Measurements from ENCODE around the gene ANKRD61.
"Not testable (repeated sequence)": the region's sequence is repeated elsewhere in the genome, so short reads cannot be mapped to it uniquely, and the experiment has no call there.

The ANKRD61 gene

DNA sequence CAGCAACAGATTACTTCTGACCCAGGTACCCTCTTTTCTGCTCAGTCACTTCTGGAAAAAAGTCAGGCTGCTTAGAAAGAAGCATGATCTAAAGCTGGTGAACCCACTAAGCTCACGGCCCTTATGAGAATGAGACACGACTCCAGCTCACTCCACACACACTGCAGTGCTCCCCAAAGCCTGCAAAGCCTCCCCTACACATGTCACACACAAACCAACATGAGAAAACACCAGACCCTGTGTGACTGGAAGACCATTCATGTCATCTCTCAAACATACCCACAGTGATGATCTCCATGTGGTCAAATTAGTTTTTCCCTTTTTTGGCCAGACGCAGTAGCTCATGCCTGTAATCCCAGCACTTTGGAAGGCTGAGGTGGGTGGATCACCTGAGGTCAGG is 391 bp downstream of the ANKRD61 start:
- no peak for DNase-seq (ENCODE audit: low read depth in 1 of 2, low spot score in 1 of 2)

DNA sequence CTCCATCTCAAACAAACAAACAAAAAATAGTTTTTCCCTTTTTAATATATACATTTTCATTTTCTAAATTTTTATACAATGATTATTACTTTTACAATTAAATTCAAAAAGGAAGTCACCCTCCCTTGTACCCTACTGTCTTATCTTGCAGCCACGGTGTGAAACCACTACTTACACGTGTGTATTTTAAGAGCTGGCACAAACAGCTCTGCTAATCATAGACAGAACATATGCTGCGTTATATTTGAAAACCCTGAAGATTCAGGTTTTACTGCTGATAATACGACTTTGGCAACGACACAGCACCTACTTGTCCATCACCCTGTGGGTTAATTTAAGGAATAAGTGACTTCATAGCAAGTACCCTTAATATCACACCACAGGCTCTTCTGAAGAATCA is 991 bp downstream of the ANKRD61 start:
- DNase-seq (ENCODE audit: low read depth in 1 of 2, low spot score in 1 of 2) = no peak

DNA sequence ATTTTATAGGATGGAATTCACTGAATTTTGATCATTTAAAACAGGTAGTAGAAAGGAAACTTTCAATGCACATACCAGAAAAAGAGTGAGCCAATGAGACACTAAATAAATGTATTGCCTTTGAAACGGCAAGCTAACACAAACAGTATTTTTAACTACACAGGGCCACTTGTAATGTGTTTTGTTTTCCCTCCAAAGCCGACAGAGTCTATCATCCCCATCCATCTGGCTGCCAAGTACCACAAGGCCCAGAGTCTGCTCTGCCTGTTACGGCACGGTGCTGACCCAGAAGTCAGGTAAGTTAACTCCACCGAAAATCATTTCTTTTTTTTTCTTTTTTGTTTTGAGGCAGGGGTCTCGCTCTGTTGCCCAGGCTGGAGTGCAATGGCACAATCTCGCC is 1.5 kb downstream of the ANKRD61 start:
- no peak for DNase-seq (ENCODE audit: low read depth in 1 of 2, low spot score in 1 of 2)

DNA sequence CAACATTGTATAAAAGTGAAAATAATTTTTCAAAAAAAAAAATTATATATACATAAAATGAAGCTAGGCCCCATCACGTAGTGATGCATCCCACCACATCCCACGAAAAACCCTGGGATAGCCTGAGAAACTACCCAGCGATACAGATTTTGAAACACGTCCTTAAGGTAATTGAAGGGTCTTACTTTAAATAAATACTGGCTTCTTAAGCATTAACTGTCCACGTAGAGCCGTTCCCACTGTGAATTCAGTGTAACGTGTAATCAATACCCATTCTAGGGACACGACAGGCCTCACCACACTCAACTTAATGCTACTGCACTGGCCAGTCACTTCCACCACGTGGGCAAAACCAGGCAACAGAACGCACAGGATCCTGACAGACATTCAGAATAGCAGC is 4.0 kb downstream of the ANKRD61 start:
- DNase-seq (ENCODE audit: low read depth in 1 of 2, low spot score in 1 of 2) = no peak

DNA sequence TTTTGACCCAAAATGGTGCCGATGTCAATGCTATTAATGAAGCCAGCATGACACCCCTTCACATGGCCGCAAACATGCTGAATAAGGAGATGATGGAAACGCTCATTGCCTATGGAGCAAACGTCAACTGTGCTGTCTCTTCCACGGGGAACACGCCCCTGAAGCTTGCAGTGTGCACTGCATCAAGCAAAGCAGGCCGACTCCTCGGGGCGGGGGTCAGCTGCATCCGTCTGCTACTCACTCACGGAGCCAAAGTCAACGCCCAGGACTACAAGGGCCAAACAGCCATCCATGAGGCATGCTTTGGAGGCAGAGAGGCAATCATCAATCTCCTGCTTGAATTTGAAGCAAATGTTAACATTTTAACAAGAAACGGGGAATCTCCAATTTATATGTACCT is 4.5 kb downstream of the ANKRD61 start:
- DNase-seq (ENCODE audit: low read depth in 1 of 2, low spot score in 1 of 2) = no peak

DNA sequence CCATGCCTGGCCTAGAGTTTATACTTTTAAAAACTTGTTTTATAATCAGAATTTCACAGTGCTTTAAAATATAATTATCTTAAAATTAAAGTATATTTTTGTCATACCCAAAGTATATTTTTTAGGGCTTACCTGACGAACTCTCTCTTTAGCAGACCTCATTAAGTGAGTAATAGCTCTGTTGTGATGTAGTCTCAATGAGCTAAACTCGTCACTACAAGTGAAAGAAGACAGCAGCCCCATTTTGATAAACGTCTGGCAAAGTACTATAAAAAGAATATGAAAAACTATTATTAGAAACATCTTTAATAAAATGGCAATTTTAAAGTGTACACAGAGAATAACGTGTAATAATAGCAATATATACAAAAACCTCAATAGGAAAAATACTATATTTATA is 18.6 kb downstream of the ANKRD61 start:
- no peak for DNase-seq (ENCODE audit: low read depth in 1 of 2, low spot score in 1 of 2)

DNA sequence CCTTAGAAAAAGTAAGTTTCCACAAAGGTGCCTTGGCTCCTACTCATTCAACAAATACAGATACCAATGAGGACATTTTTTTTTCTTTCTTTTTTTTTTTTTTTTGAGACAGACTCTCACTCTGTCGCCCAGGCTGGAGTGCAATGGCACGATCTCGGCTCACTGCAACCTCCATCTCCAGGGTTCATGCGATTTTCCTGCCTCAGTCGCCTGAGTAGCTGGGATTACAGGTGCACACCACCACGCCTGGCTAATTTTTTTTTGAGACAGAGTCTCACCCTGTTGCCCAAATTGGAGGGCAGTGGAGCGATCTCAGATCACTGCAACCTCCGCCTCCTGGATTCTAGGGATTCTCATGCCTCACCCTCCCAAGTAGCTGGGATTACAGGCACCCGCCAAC is 20.0 kb downstream of the ANKRD61 start:
- DNase-seq (ENCODE audit: low read depth in 1 of 2, low spot score in 1 of 2) = not testable (repeated sequence)

DNA sequence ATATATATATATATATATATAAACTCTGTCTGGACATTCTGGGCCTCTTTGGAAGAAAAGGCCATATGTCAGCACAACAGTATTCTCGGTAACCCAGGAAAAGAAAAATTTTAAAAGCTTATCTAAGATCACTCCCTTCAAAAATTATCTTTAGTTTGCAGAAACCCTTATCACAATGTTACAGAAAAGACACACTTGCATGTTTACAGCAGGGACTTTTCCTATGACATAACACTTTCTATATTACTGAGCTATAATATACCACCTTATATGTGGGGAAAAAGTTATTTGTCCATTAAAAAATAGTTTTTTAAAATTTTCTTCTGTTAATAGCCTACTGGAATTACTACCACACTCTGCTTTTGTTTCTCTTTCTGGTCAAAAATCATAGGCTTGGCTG is 25.4 kb downstream of the ANKRD61 start:
- no peak for DNase-seq (ENCODE audit: low read depth in 1 of 2, low spot score in 1 of 2)

DNA sequence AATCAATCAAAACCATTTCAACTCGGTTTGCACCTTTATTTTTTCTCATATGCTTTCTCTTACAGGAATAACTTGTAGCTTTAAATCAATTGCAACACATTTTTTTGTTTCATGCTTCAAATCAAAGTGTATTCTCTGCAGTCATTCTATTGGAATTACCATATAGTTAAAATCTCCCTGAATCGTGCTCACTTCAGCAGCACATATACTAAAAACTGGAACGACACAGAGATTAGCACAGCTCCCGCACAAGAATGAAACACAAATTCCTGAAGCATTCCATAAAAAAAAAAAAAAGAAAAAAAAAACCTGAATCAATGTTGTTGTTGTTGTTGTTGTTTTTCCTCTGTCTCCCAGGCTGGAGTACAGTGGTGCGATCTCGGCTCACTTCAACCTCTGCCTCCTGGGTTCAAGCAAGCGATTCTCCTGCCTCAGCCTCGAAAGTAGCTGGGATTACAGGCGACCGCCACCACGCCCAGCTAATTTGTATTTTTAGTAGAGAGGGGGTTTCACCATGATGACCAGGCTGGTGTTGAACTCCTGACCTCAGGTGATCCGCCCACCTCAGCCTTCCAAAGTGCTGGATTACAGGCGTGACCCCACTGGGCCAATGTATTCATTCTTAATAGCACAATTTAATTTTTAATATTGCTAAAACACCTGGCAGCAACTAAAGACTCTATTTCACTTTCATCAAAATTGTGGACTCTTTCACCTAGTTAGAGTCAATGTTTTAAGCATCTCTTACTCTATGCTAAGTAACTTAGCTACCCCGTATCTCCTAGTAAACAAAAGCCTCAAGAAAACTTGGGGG is 26.3 kb downstream of the ANKRD61 start:
- no peak for DNase-seq (ENCODE audit: low read depth in 1 of 2, low spot score in 1 of 2)

DNA sequence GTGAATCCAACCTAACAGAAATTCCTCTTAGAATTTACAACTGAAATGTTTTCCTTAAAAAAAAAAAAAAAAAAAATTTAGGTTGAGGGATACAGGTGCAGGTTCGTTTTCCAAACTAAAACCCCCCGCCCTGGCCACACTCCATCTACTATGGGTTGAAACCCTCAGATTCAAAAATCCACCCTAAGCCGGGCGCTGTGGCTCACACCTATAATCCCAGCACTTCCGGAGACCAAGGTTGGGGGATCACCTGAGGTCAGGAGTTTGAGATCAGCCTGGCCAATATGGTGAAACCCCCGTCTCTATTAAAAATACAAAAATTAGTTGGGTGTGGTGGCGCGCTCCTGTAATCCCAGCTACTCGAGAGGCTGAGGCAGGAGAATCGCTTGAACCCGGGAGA is 28.8 kb downstream of the ANKRD61 start:
- not testable (repeated sequence) for DNase-seq (ENCODE audit: low read depth in 1 of 2, low spot score in 1 of 2)

DNA sequence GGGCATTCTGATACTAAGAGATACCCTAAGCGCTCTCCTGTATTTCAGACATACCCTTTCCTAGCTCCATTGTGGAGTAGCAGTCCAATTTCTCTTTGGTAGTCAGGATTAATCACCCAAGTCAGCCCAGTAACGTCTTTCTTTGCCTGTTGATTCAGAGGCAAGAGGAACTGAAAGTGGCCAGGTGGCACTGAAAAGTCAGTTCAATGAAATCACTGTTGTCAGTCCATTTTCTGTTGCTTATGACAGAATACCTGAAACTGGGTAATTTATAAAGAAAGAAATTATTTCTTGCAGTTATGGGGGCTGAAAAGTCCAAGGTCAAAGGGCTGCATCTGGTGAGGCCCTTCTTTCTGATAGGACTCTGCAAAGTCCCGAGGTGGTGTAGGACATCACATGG is 40.2 kb downstream of the ANKRD61 start:
- no peak for DNase-seq (ENCODE audit: low read depth in 1 of 2, low spot score in 1 of 2)

DNA sequence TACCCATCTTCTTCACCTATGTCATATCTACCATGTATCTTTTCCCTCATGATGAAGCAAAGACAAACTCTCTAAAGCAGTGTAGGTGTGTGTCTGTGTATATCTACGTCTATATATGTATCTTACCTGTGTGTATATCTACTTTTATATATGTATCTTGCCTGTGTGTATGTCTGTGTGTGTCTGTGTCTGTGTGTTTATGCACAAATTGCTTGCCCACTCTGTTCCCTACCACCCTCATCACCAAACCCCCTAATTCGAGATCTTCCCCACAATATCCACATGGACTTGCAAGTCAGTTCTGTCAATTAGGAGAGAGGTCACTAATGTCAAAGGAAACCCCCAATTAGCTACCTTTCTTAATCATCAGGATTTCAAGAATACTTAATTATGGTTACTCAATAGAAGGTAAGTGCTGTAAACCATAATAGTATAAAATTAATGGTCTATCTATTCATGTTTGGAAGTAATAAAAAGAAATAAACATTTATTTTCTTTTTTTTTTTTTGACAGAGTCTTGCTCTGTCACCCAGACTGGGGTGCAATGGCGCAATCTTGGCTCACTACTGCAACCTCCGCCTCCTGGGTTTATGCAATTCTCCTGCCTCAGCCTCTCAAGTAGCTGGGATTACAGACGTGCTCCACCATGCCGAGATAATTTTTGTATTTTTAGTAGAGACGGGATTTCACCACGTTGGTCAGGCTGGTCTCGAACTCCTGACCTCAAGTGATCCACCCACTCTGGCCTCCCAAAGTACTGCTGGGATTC is 43.6 kb downstream of the ANKRD61 start:
- DNase-seq (ENCODE audit: low read depth in 1 of 2, low spot score in 1 of 2) = no peak

DNA sequence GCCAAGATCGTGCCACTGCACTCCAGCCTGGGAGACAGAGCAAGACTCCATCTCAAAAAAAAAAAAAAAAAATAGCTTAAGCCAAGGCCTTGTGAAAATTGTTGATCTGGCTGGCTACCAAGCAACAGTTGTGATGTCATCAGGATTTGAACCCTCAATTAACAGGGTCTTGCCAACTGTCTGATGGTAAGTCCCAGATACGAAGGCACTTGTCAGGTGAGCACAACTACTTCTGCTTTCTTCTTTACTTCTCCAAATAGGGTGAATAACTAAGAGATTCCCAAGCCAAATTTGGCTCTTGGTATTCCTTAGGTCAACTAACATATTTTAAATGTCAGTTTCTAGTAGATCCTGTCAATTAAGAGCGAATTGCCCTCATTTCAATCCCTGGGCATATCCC is 47.4 kb downstream of the ANKRD61 start:
- no peak for DNase-seq (ENCODE audit: low read depth in 1 of 2, low spot score in 1 of 2)

DNA sequence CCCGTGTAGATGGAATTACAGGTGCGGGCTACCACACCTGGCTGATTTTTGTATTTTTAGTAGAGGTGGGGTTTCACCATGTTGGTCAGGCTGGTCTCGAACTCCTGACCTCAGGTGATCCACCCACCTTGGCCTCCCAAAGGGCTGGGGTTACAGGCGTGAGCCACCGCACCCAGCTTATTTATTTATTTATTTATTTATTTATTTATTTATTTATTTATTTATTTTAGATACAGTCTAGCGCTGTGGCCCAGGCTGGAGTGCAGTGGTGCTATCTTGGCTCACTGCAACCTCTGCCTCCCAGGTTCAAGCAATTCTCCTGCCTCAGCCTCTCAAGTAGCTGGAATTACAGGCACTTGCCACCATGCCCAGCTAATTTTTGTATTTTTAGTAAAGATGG is 51.9 kb downstream of the ANKRD61 start:
- DNase-seq (ENCODE audit: low read depth in 1 of 2, low spot score in 1 of 2) = not testable (repeated sequence)
